ENCODE data around the gene CIDEC. TPM values are rescaled to one million over a fixed set of nuclear protein-coding genes. Genes with fewer than 3 reads are reported as not detected.
"Not testable (repeated sequence)": the region's sequence is repeated elsewhere in the genome, so short reads cannot be mapped to it uniquely, and the experiment has no call there.

CIDEC gene
- total and polyA plus RNA-seq, 2 donors from 2014 or later: not detected

GRCh38 chr3:9897408-9898372 is 17.6 kb upstream of the CIDEC start:
- peaks cover 0 to 8% (median 6%) of the 10 kb centered on the region in 3 donors for H3K36me3 ChIP-seq (ENCODE audit: control insufficient read depth in 2 of 3, insufficient read depth in 3 of 3, low read length in 3 of 3)
- peak in 3 of 5 donors; percentile 45 to 89 (median 85) for DNase-seq
- no peak for FAIRE-seq
- H3K9ac ChIP-seq (ENCODE audit: low read length in 3 of 3): peak overlapping the region in 1 of 3 donors; percentile 19
- TF ChIP-seq CTCF (IDR thresholded peaks at IDR 0.05; ENCODE audit: borderline replicate concordance, extremely low read depth, insufficient read depth): no peak
- H3K4me1 ChIP-seq (ENCODE audit: control insufficient read depth in 2 of 3, insufficient read depth in 2 of 3, low read depth in 1 of 3, low read length in 3 of 3): peaks cover 6 to 42% (median 36%) of the 10 kb centered on the region in 3 donors
- intact Hi-C loops (cut with DNase I): no loop called here
- no peaks in the 10 kb centered on the region for H3K27me3 ChIP-seq (ENCODE audit: control insufficient read depth, insufficient read depth, low read length)
- peak overlapping the region in 1 of 3 donors; percentile 20 for H3K4me3 ChIP-seq (ENCODE audit: low read length in 3 of 3)
- H3K9me3 ChIP-seq (ENCODE audit: control insufficient read depth in 2 of 3, insufficient read depth in 1 of 3, low read length in 3 of 3): no peaks in the 10 kb centered on the region
- H3K27ac ChIP-seq (ENCODE audit: low read depth in 2 of 2, low read length in 2 of 2): peak overlapping the region; percentile 79 to 90

- H3K9ac ChIP-seq (ENCODE audit: low read length in 3 of 3); H3K27me3 ChIP-seq (ENCODE audit: control insufficient read depth, insufficient read depth, low read length); FAIRE-seq; H3K4me3 ChIP-seq (ENCODE audit: low read length in 3 of 3); H3K9me3 ChIP-seq (ENCODE audit: control insufficient read depth in 2 of 3, insufficient read depth in 1 of 3, low read length in 3 of 3); intact Hi-C loops (cut with DNase I); DNase-seq: not testable (repeated sequence)
- peak overlapping the region in 1 of 2 donors; percentile 90 for H3K27ac ChIP-seq (ENCODE audit: low read depth in 2 of 2, low read length in 2 of 2)
- H3K4me1 ChIP-seq (ENCODE audit: control insufficient read depth in 2 of 3, insufficient read depth in 2 of 3, low read depth in 1 of 3, low read length in 3 of 3): peaks cover 6 to 41% (median 28%) of the 10 kb centered on the region in 3 donors
- H3K36me3 ChIP-seq (ENCODE audit: control insufficient read depth in 2 of 3, insufficient read depth in 3 of 3, low read length in 3 of 3): peaks cover 0 to 11% (median 8%) of the 10 kb centered on the region in 3 donors
Observed at GRCh38 chr3:9896755-9897407, 16.8 kb upstream of the CIDEC start.

- H3K9ac ChIP-seq (ENCODE audit: low read length in 3 of 3); H3K27me3 ChIP-seq (ENCODE audit: control insufficient read depth, insufficient read depth, low read length); H3K4me3 ChIP-seq (ENCODE audit: low read length in 3 of 3); FAIRE-seq; H3K27ac ChIP-seq (ENCODE audit: low read depth in 2 of 2, low read length in 2 of 2); DNase-seq; H3K9me3 ChIP-seq (ENCODE audit: control insufficient read depth in 2 of 3, insufficient read depth in 1 of 3, low read length in 3 of 3); intact Hi-C loops (cut with DNase I): not testable (repeated sequence)
- peaks cover 6 to 41% (median 28%) of the 10 kb centered on the region in 3 donors for H3K4me1 ChIP-seq (ENCODE audit: control insufficient read depth in 2 of 3, insufficient read depth in 2 of 3, low read depth in 1 of 3, low read length in 3 of 3)
- peaks cover 0 to 11% (median 8%) of the 10 kb centered on the region in 3 donors for H3K36me3 ChIP-seq (ENCODE audit: control insufficient read depth in 2 of 3, insufficient read depth in 3 of 3, low read length in 3 of 3)
Observed at GRCh38 chr3:9895715-9896114, 15.7 kb upstream of the CIDEC start.

GRCh38 chr3:9893739-9894138 is 13.7 kb upstream of the CIDEC start:
- no peak overlapping the region for H3K4me3 ChIP-seq (ENCODE audit: low read length in 3 of 3)
- intact Hi-C loops (cut with DNase I): no loop called here
- H3K27me3 ChIP-seq (ENCODE audit: control insufficient read depth, insufficient read depth, low read length): no peaks in the 10 kb centered on the region
- H3K36me3 ChIP-seq (ENCODE audit: control insufficient read depth in 2 of 3, insufficient read depth in 3 of 3, low read length in 3 of 3): peaks cover 0 to 11% (median 8%) of the 10 kb centered on the region in 3 donors
- DNase-seq (no peak), FAIRE-seq (no peak)
- H3K9me3 ChIP-seq (ENCODE audit: control insufficient read depth in 2 of 3, insufficient read depth in 1 of 3, low read length in 3 of 3): no peaks in the 10 kb centered on the region
- no peak for TF ChIP-seq CTCF (IDR thresholded peaks at IDR 0.05; ENCODE audit: borderline replicate concordance, extremely low read depth, insufficient read depth)
- peaks cover 6 to 40% (median 24%) of the 10 kb centered on the region in 3 donors for H3K4me1 ChIP-seq (ENCODE audit: control insufficient read depth in 2 of 3, insufficient read depth in 2 of 3, low read depth in 1 of 3, low read length in 3 of 3)
- no peak overlapping the region for H3K9ac ChIP-seq (ENCODE audit: low read length in 3 of 3)
- H3K27ac ChIP-seq (ENCODE audit: low read depth in 2 of 2, low read length in 2 of 2): no peak overlapping the region
